Transverse colon (tissue), 4 donors: ENCODE data around the gene ATP13A5. TPM values are rescaled to one million over a fixed set of nuclear protein-coding genes. Genes with fewer than 3 reads are reported as not detected.

ENCODE experiments used
- DNase-seq: peaks from one replicate; pipeline ENCODE4 v3.0.0-alpha.2; 2019
- H3K27ac ChIP-seq, 4 donors: fragments of 200-600 bp; sonication (generic); 2 replicates each; pipeline ENCODE4 v1.5.1; 2016 to 2018; ENCODE audit warnings: inconsistent platforms in 4 of 4
- H3K27me3 ChIP-seq: fragments of 200-600 bp; sonication (generic); 2 replicates; pipeline ENCODE4 v1.5.1; 2017; ENCODE audit warnings: inconsistent platforms
- H3K36me3 ChIP-seq, 4 donors: fragments of 200-600 bp; sonication (generic); 2 replicates each; pipeline ENCODE4 v1.5.1; 2017 to 2019; ENCODE audit warnings: inconsistent platforms in 4 of 4
- H3K4me1 ChIP-seq, 4 donors: fragments of 200-600 bp; sonication (generic); 2 replicates each; pipeline ENCODE4 v1.5.1; 2017 to 2020; ENCODE audit warnings: inconsistent platforms in 4 of 4
- H3K4me3 ChIP-seq, 4 donors: fragments of 200-600 bp; sonication (generic); 1 replicate in 1 of 4; 2 replicates in 3 of 4; pipeline versions ENCODE4 v1.5.1 to v1.6.1; 2017 to 2019; ENCODE audit warnings: inconsistent platforms in 4 of 4
- H3K9me3 ChIP-seq, 2 donors: fragments of 200-600 bp; sonication (generic); 2 replicates each; pipeline ENCODE4 v1.5.1; 2017 to 2019; ENCODE audit warnings: inconsistent platforms in 2 of 2
- CTCF ChIP-seq, 5 experiments: fragments of 200-600 bp in 3 of 5; fragments of 450-650 bp in 2 of 5; sonication (generic) in 3 of 5; IDR thresholded peaks; 1 replicate in 2 of 5; 2 replicates in 3 of 5; pipeline ENCODE4 v1.5.1; 2016 to 2017; ENCODE audit warnings: antibody characterized with exemption in 5 of 5, inconsistent platforms in 3 of 5, mild to moderate bottlenecking in 2 of 5, moderate library complexity in 1 of 5
- EP300 ChIP-seq: sonication (generic); formaldehyde crosslinking; IDR thresholded peaks from one replicate; pipeline ENCODE4 v1.6.1; 2017; ENCODE audit warnings: antibody characterized with exemption, low read depth
- POLR2A ChIP-seq: fragments of 450-650 bp; IDR thresholded peaks from one replicate; pipeline ENCODE4 v1.6.1; 2016; ENCODE audit warnings: antibody characterized with exemption, mild to moderate bottlenecking, moderate library complexity
- POLR2AphosphoS5 ChIP-seq, 3 donors: sonication (generic); formaldehyde crosslinking; IDR thresholded peaks; one replicate each; pipeline ENCODE4 v1.6.1; 2016; ENCODE audit warnings: antibody characterized with exemption in 3 of 3
- WGBS, 2 donors: methylation state at CpG; one replicate each; pipeline ENCODE4 v1.1.5; 2018; ENCODE audit warnings: low coverage in 1 of 2; 5-methylcytosine and 5-hydroxymethylcytosine counted together
- in situ Hi-C, 4 donors: fragments of 200-750 bp; cut with MboI; loops; one replicate each; pipeline versions ENCODE4 v1.15.0 to v1.15.1; 2017; ENCODE audit warnings: low sequenced_read_pairs in 3 of 4, low pct_ligation_motif_present in 1 of 4, low pct_unique_long_range_greater_than_20kb in 1 of 4
- intact Hi-C: fragments of 100-400 bp; cut with DNase I; formaldehyde crosslinking; loops from one replicate; pipeline ENCODE4 v1.15.1; 2023; ENCODE audit warnings: low total_unique reads
- total RNA-seq, 4 donors: library from RNA; depleted of rRNA; stranded (reverse); fragments of >200 nt; gene quantifications; one replicate each; pipeline ENCODE4 v1.1.0, GENCODE V29; 2016

Gene ATP13A5
- not detected for total RNA-seq

- no peak within 1 kb of the TSS for H3K27ac ChIP-seq
- no peaks in the 10 kb centered on the region for H3K4me1 ChIP-seq
- in situ Hi-C loops (no loop called here), intact Hi-C loops (no loop called here)
- no peak for TF ChIP-seq POLR2AphosphoS5 (IDR thresholded peaks at IDR 0.05)
- no peak for TF ChIP-seq CTCF (IDR thresholded peaks at IDR 0.05)
- no peak for TF ChIP-seq POLR2A
- TF ChIP-seq EP300 = no peak
- no peak within 1 kb of the TSS for H3K4me3 ChIP-seq
- WGBS, 2 donors = 60 to 64% methylated on average over 6 of the region's 6 CpGs
- H3K9me3 ChIP-seq = no peaks in the 10 kb centered on the region
- H3K36me3 ChIP-seq = no peaks in the 10 kb centered on the region
- H3K27me3 ChIP-seq = no peaks in the 10 kb centered on the region
- no peak for DNase-seq
These were observed at the start of gene ATP13A5 for GRCh38 chr3:193378706-193379105. TSS of gene ATP13A5 (minus strand) at chr3:193378753. CDS start at chr3:193378725, 28 bp downstream.

DNA sequence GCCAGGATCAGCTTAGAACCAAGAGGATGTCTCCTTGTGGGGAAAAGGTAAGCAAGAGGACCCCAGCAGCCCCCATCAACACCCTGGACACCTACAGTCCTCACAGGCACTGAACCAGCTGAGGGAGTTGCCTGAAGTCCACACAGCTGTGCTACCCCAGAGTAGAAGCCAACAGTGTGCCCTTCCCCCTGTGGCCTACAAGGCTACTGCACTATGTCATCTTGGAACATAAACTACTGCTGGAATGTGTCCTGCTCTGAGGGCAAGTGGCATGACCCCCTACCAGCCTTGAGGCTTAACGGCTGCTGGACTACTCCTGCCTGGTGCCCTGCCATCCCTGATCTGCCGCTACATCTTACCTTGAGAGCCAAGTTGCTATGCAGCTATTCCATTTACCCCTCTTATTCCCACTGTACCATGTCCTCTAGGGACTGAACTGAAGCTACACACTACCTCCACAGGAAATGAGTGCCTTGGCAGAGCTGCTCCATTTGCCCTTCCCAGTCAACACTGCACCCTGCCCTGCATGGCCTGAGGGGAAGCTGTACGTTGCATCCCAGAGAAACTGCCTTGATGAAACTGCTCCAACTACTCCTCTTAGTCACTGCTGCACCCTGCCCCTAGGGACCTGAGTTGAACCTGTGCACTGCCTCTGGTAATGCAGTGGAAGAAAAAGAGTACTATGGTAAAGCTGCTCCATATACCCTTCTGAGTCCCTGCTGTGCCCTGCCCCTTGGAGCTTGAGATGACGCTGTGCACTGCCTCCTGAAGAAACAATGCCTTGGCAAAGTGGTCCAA is 40.2 kb upstream of the ATP13A5 start:
- Histone ChIP-seq H3K9me3 (peaks cover 2 to 22% of the 10 kb centered on the region in 2 donors), H3K4me3 (no peak overlapping the region), H3K36me3 (no peaks in the 10 kb centered on the region), H3K27me3 (no peaks in the 10 kb centered on the region), H3K27ac (no peak overlapping the region), H3K4me1 (no peaks in the 10 kb centered on the region)
- DNase-seq = no peak
- in situ Hi-C loops (no loop called here), intact Hi-C loops (no loop called here)
- WGBS, 2 donors = 89% methylated on average over 4 of the region's 4 CpGs; no CpG with 5 or more reads in 1 of the 2 donors
- TF ChIP-seq POLR2A (no peak), CTCF (IDR thresholded peaks at IDR 0.05) (no peak), EP300 (no peak), POLR2AphosphoS5 (IDR thresholded peaks at IDR 0.05) (no peak)

- H3K4me3 ChIP-seq = no peak overlapping the region
- 86 to 100% methylated on average over 2 of the region's 2 CpGs for WGBS, 2 donors
- no peak for TF ChIP-seq POLR2A
- TF ChIP-seq EP300 = no peak
- no peak for TF ChIP-seq CTCF (IDR thresholded peaks at IDR 0.05)
- TF ChIP-seq POLR2AphosphoS5 (IDR thresholded peaks at IDR 0.05) = no peak
- H3K9me3 ChIP-seq = peaks cover 0 to 16% of the 10 kb centered on the region in 2 donors
- intact Hi-C loops (no loop called here), in situ Hi-C loops (no loop called here)
- H3K27me3 ChIP-seq = no peaks in the 10 kb centered on the region
- no peaks in the 10 kb centered on the region for H3K36me3 ChIP-seq
- DNase-seq = no peak
- H3K4me1 ChIP-seq = no peaks in the 10 kb centered on the region
- no peak overlapping the region for H3K27ac ChIP-seq
These were observed 38.1 kb upstream of the ATP13A5 start for GRCh38 chr3:193416629-193417028.

GRCh38 chr3:193407688-193408087 is 29.1 kb upstream of the ATP13A5 start:
- DNase-seq = no peak
- 86% methylated on average over 1 of the region's 1 CpG; no CpG with 5 or more reads in 1 of the 2 donors for WGBS, 2 donors
- in situ Hi-C loops = no loop called here
- H3K9me3 ChIP-seq = no peaks in the 10 kb centered on the region
- H3K27ac ChIP-seq = no peak overlapping the region
- intact Hi-C loops = no loop called here
- no peaks in the 10 kb centered on the region for H3K4me1 ChIP-seq
- H3K27me3 ChIP-seq = no peaks in the 10 kb centered on the region
- TF ChIP-seq POLR2AphosphoS5 (IDR thresholded peaks at IDR 0.05) = no peak
- TF ChIP-seq CTCF (IDR thresholded peaks at IDR 0.05) = no peak
- H3K36me3 ChIP-seq = no peaks in the 10 kb centered on the region
- no peak overlapping the region for H3K4me3 ChIP-seq
